ENCODE measurements around the gene XRN1.

GRCh38 chr3:142418926-142419592 is 28.8 kb downstream of the XRN1 start:
- TF ChIP-seq CTCF (conservative IDR thresholded peaks at IDR 0.05; ENCODE audit: low read depth, low read length): no peak
- no peak for TF ChIP-seq EZH2 (IDR thresholded peaks at IDR 0.05; ENCODE audit: low read length, unreplicated experiment)
- TF ChIP-seq EZH2phosphoT487 (IDR thresholded peaks at IDR 0.05; ENCODE audit: borderline replicate concordance, low read length): no peak

All from PC-3 (cell line).